Central memory CD8-positive, alpha-beta T cell (primary cell): ENCODE data around the gene ARTN.
A peak's percentile ranks its signal among the peaks of the same experiment; 100 is the strongest.

Source experiments
- ATAC-seq: fragments of 150-1000 bp; cut with Tn5 transposase; replicated peaks from 2 replicates; pipeline ENCODE4 v1.10.0; 2022; ENCODE audit warnings: mild to moderate bottlenecking, moderate FRiP score, moderate number of reproducible peaks; ENCODE audit not compliant: poor library complexity, severe bottlenecking; ENCODE audit errors: extremely low read depth
- DNase-seq, 2 donors: peaks; one replicate each; pipeline ENCODE4 v3.0.0; 2021; ENCODE audit warnings: low spot score in 2 of 2
- H3K27ac Mint-ChIP-seq: one replicate; pipeline ENCODE4 v1.8.0; 2022; ENCODE audit warnings: low read depth, mild to moderate bottlenecking, moderate library complexity, mixed read lengths
- H3K27me3 Mint-ChIP-seq: one replicate; pipeline ENCODE4 v1.8.0; 2022; ENCODE audit warnings: mixed read lengths
- H3K36me3 Mint-ChIP-seq: one replicate; pipeline ENCODE4 v1.8.0; 2022; ENCODE audit warnings: mild to moderate bottlenecking, moderate library complexity, mixed read lengths; ENCODE audit not compliant: insufficient read depth
- H3K4me1 Mint-ChIP-seq: one replicate; pipeline ENCODE4 v1.8.0; 2022; ENCODE audit warnings: mixed read lengths
- H3K4me3 Mint-ChIP-seq: one replicate; pipeline ENCODE4 v1.8.0; 2022; ENCODE audit warnings: mild to moderate bottlenecking, moderate library complexity, mixed read lengths
- H3K9me3 Mint-ChIP-seq: one replicate; pipeline ENCODE4 v1.8.0; 2022; ENCODE audit warnings: mixed read lengths

Gene ARTN

DNA sequence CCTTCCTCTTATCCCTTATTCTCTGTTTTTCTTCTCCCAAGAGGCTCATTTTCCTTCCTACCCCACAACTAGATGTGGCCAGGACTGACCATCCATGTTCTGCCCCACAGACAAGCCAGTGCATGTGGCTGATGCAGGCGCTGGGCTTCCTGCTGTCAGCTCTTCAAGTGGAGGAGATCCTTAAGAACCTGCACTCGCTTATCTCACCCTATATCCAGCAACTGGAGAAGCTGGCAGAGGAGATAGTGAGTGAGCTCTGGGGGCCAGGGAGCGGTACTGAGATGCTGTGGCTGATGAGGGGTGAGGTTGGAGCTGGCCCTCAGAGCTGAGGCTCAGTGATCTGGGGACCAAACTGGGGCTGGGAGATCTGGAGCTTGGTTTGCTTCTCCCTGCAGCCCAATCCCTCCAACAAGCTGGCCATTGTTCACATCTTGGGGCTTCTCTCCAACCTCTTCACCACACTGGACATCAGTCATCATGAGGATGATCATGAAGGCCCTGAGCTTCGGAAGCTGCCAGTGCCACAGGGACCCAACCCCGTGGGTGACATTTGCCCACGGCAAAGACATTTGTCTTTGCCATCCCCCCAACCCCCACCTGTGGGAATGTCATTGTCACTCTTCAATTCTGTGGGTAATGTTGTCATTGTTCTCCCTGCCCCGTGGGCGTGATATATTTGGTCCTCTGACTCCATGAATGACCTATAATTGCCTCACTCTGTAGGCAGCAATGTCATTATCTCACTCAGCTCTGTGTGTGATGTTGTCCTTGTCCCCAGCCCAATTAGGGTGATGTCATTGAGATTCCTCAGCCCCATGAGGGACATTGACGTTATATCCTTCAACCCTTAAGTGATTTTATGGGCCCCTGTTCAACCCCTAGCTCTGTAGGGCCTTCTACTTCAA, 25.0 kb downstream of the ARTN start:
- Mint-ChIP-seq H3K36me3 (peaks cover 6% of the 10 kb centered on the region), H3K27ac (no peak overlapping the region), H3K4me1 (peaks cover 7% of the 10 kb centered on the region), H3K9me3 (no peaks in the 10 kb centered on the region), H3K27me3 (no peaks in the 10 kb centered on the region), H3K4me3 (no peak overlapping the region)
- DNase-seq (no peak), ATAC-seq (no peak)

GRCh38 chr1:43960798-43961197, 27.2 kb downstream of the ARTN start:
- DNase-seq (no peak), ATAC-seq (no peak)
- no peak overlapping the region for H3K27ac Mint-ChIP-seq
- H3K36me3 Mint-ChIP-seq = peaks cover 6% of the 10 kb centered on the region
- no peaks in the 10 kb centered on the region for H3K9me3 Mint-ChIP-seq
- no peaks in the 10 kb centered on the region for H3K27me3 Mint-ChIP-seq
- no peak overlapping the region for H3K4me3 Mint-ChIP-seq
- H3K4me1 Mint-ChIP-seq = no peaks in the 10 kb centered on the region

GRCh38 chr1:43961692-43962091, 28.1 kb downstream of the ARTN start:
- DNase-seq (no peak), ATAC-seq (no peak)
- H3K27ac Mint-ChIP-seq = no peak overlapping the region
- H3K4me1 Mint-ChIP-seq = no peaks in the 10 kb centered on the region
- peaks cover 6% of the 10 kb centered on the region for H3K36me3 Mint-ChIP-seq
- H3K27me3 Mint-ChIP-seq = no peaks in the 10 kb centered on the region
- no peak overlapping the region for H3K4me3 Mint-ChIP-seq
- H3K9me3 Mint-ChIP-seq = no peaks in the 10 kb centered on the region

GRCh38 chr1:43962324-43962723, 28.7 kb downstream of the ARTN start:
- Mint-ChIP-seq H3K4me1 (no peaks in the 10 kb centered on the region), H3K27me3 (no peaks in the 10 kb centered on the region), H3K27ac (no peak overlapping the region), H3K36me3 (peaks cover 6% of the 10 kb centered on the region), H3K9me3 (no peaks in the 10 kb centered on the region), H3K4me3 (no peak overlapping the region)
- DNase-seq = no peak
- ATAC-seq = no peak

- H3K27ac Mint-ChIP-seq = no peak overlapping the region
These were observed 29.4 kb downstream of the ARTN start for GRCh38 chr1:43963006-43963405.

GRCh38 chr1:43963890-43964289, 30.3 kb downstream of the ARTN start:
- Mint-ChIP-seq H3K4me1 (no peaks in the 10 kb centered on the region), H3K4me3 (no peak overlapping the region), H3K27ac (no peak overlapping the region), H3K36me3 (peaks cover 6% of the 10 kb centered on the region), H3K9me3 (no peaks in the 10 kb centered on the region), H3K27me3 (no peaks in the 10 kb centered on the region)
- no peak for ATAC-seq
- DNase-seq = no peak

More at GRCh38 chr1:43963006-43963405, 29.4 kb downstream of the ARTN start:
- no peak overlapping the region for H3K4me3 Mint-ChIP-seq
- no peak for ATAC-seq
- no peaks in the 10 kb centered on the region for H3K9me3 Mint-ChIP-seq
- no peaks in the 10 kb centered on the region for H3K4me1 Mint-ChIP-seq
- no peak for DNase-seq
- no peaks in the 10 kb centered on the region for H3K27me3 Mint-ChIP-seq
- peaks cover 6% of the 10 kb centered on the region for H3K36me3 Mint-ChIP-seq

DNA sequence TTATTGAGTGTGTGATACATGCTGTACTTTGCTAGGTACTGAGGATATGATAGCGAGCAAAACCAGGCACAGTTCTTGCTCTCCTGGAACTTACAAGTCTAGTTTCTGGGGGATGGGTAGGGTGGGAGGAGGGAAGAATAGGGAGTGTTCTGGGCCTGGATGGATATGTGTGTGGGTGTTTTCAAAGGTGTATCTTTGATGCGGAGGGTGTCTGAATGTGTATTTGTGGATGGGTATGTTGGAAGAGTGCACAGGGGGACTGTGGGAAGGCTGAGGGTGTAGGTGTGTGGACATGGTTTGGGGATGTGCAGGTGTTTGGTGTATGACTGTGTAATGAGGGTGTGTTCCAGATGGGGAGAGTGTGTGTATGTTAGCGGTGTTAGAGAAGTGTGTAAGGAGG, 31.7 kb downstream of the ARTN start:
- Mint-ChIP-seq H3K27me3 (no peaks in the 10 kb centered on the region), H3K27ac (no peak overlapping the region), H3K4me3 (no peak overlapping the region), H3K36me3 (peaks cover 5% of the 10 kb centered on the region), H3K9me3 (no peaks in the 10 kb centered on the region), H3K4me1 (peaks cover 11% of the 10 kb centered on the region)
- DNase-seq (no peak), ATAC-seq (no peak)

DNA sequence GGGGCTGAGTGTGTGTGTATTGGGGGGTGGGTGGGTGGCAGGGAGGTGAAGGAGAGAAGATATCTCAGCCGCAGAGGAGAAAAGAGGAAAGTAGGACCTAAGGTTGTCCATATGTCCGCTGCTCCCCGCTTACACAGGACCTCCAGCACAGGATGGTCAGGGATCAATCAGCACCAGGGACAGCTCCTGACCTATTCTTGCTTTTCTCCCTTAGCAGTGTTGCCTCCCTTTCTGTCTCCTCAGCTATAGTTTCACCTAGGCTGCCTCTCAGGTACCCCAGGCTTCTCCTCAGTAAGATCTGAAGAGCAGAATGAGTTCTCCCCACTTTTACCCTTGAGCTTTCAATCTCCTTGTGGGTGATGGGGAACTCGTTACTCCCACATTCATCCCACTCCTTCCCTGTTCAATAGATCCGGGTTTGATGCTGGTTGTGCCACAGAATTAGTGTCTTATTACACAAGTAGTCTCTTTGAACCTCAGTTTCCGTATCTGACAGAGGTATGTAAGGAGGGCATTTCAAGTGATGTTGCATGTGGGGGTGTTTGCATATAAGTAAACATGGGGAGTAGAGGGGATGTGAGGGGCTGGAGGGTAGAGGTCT, 34.8 kb downstream of the ARTN start:
- no peaks in the 10 kb centered on the region for H3K27me3 Mint-ChIP-seq
- no peak for ATAC-seq

DNA sequence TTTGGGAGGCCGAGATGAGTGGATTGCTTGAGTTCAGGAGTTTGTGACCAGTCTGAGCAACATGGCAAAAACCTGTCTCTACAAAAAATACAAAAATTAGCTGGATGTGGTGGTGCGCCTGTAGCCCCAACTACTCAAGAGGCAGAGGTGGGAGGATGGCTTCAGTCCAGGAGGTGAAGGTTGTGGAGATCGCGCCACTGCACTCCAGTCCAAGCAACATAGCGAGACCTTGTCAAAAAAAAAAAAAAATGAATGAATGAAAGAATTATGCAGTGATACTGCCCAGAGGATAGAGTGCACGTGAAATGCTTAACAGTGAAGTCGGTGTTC, 35.8 kb downstream of the ARTN start:
- Mint-ChIP-seq H3K4me1 (peaks cover 31% of the 10 kb centered on the region), H3K4me3 (peak overlapping the region; percentile 80), H3K9me3 (no peaks in the 10 kb centered on the region), H3K27me3 (no peaks in the 10 kb centered on the region), H3K36me3 (peaks cover 7% of the 10 kb centered on the region), H3K27ac (peak overlapping the region; percentile 39)
- no peak for DNase-seq
- no peak for ATAC-seq

More for the DNA sequence above, 34.8 kb downstream of the ARTN start:
- H3K27ac Mint-ChIP-seq = no peak overlapping the region
- no peak overlapping the region for H3K4me3 Mint-ChIP-seq
- H3K4me1 Mint-ChIP-seq = peaks cover 22% of the 10 kb centered on the region
- H3K9me3 Mint-ChIP-seq = no peaks in the 10 kb centered on the region
- H3K36me3 Mint-ChIP-seq = peaks cover 5% of the 10 kb centered on the region
- DNase-seq = no peak

- peak within 1 kb of the TSS; percentile 39 for H3K27ac Mint-ChIP-seq
- no peaks in the 10 kb centered on the region for H3K9me3 Mint-ChIP-seq
- peaks cover 7% of the 10 kb centered on the region for H3K36me3 Mint-ChIP-seq
- H3K4me1 Mint-ChIP-seq = peaks cover 32% of the 10 kb centered on the region
- ATAC-seq (peak; percentile 91), DNase-seq (peak; percentile 75 to 84)
- H3K27me3 Mint-ChIP-seq = no peaks in the 10 kb centered on the region
- H3K4me3 Mint-ChIP-seq = peak within 1 kb of the TSS; percentile 80
These were observed 36.3 kb downstream of the ARTN start, which contains the start of gene DPH2 for GRCh38 chr1:43969746-43970466. DPH2 (plus strand) TSS chr1:43970010; CDS start chr1:43970176, 166 bp downstream.

GRCh38 chr1:43970502-43970901, 36.9 kb downstream of the ARTN start:
- Mint-ChIP-seq H3K4me3 (peak overlapping the region; percentile 80), H3K4me1 (peaks cover 32% of the 10 kb centered on the region), H3K27me3 (no peaks in the 10 kb centered on the region), H3K36me3 (peaks cover 7% of the 10 kb centered on the region), H3K9me3 (no peaks in the 10 kb centered on the region), H3K27ac (peak overlapping the region; percentile 27)
- DNase-seq (no peak), ATAC-seq (no peak)

DNA sequence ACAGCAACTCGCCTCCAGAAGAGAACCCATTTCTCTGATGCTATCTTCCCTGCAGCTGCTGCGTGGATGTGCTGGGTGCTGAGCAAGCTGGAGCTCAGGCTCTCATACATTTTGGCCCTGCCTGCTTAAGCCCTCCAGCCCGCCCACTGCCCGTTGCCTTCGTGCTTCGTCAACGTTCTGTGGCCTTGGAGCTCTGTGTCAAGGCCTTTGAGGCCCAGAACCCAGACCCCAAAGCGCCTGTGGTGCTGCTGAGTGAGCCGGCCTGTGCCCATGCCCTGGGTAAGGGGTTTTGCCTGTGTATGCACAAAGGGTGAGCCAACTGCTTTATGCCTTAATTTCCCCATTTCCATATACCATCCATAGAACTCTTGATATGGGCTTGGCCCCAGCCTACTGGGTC, 37.3 kb downstream of the ARTN start:
- DNase-seq (no peak), ATAC-seq (no peak)
- H3K4me3 Mint-ChIP-seq = peak overlapping the region; percentile 80
- no peaks in the 10 kb centered on the region for H3K27me3 Mint-ChIP-seq
- H3K27ac Mint-ChIP-seq = no peak overlapping the region
- peaks cover 32% of the 10 kb centered on the region for H3K4me1 Mint-ChIP-seq
- H3K36me3 Mint-ChIP-seq = peaks cover 7% of the 10 kb centered on the region
- no peaks in the 10 kb centered on the region for H3K9me3 Mint-ChIP-seq
